Large intestine (tissue), 3 donors: ENCODE measurements around the gene MPZL1. TPM values are rescaled to one million over a fixed set of nuclear protein-coding genes. Genes with fewer than 3 reads are reported as not detected.

Experiments used
- DNase-seq, 2 donors: peaks; one replicate each; pipeline versions ENCODE4 v3.0.0 to v3.0.0-alpha.2; 2013
- H3K27ac ChIP-seq: one replicate; pipeline ENCODE4 v1.5.1; 2013; ENCODE audit warnings: low read length
- H3K27me3 ChIP-seq: 2 replicates; pipeline ENCODE4 v1.6.1; 2013; ENCODE audit warnings: low read length; ENCODE audit not compliant: control insufficient read depth, insufficient read depth
- H3K36me3 ChIP-seq: 2 replicates; pipeline ENCODE4 v1.6.1; 2013; ENCODE audit warnings: low read length; ENCODE audit not compliant: control insufficient read depth, insufficient read depth
- H3K4me1 ChIP-seq: one replicate; pipeline ENCODE4 v1.6.1; 2013; ENCODE audit warnings: low read length; ENCODE audit not compliant: control insufficient read depth, insufficient read depth
- H3K4me3 ChIP-seq: one replicate; pipeline ENCODE4 v1.5.1; 2013; ENCODE audit warnings: low read length
- H3K9me3 ChIP-seq: one replicate; pipeline ENCODE4 v1.6.1; 2013; ENCODE audit warnings: mild to moderate bottlenecking, low read depth, low read length, moderate library complexity; ENCODE audit not compliant: control insufficient read depth
- WGBS: methylation state at CpG from one replicate; pipeline ENCODE4 v1.1.5; 2013; ENCODE audit warnings: low lambda C conversion rate; ENCODE audit not compliant: insufficient coverage; 5-methylcytosine and 5-hydroxymethylcytosine counted together
- polyA plus RNA-seq: library from polyadenylated mRNA; unstranded; fragments of 120-200 nt; gene quantifications from one replicate; pipeline ENCODE4 v1.2.1, GENCODE V29; 2013

The MPZL1 gene
- polyA plus RNA-seq, 1 donor, result 105 TPM

GRCh38 chr1:167679714-167680113 lies 42.1 kb upstream of the MPZL1 start:
- H3K27ac ChIP-seq, result no peak overlapping the region
- no CpG with 5 or more reads among the region's 6 CpGs for WGBS
- no peaks in the 10 kb centered on the region for H3K9me3 ChIP-seq
- no peaks in the 10 kb centered on the region for H3K36me3 ChIP-seq
- no peak overlapping the region for H3K4me3 ChIP-seq
- H3K27me3 ChIP-seq, result no peaks in the 10 kb centered on the region
- H3K4me1 ChIP-seq, result no peaks in the 10 kb centered on the region
- no peak for DNase-seq

DNA sequence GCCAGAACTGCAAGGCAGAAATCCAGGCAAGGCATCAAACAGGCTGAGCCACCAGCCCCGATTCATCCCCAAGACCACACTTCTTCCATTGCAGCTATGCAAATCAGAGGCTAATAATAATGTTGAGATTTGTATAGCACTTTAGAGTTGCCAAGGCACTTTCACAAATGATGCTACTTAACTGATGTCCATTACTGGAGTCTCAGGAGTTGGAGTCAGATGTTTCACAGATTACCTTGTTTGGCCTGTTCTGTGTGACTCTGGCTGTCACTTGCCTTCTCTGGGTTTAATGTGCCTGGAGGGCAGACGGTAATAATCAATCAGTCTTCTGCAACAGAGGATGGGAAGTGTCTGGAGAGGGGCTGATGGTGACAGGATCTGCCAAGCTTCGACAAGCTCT lies 40.8 kb upstream of the MPZL1 start:
- H3K27ac ChIP-seq, result no peak overlapping the region

GRCh38 chr1:167681451-167682098 lies 40.2 kb upstream of the MPZL1 start:
- Histone ChIP-seq H3K9me3 (no peaks in the 10 kb centered on the region), H3K27me3 (no peaks in the 10 kb centered on the region), H3K4me1 (no peaks in the 10 kb centered on the region), H3K27ac (no peak overlapping the region), H3K4me3 (no peak overlapping the region), H3K36me3 (no peaks in the 10 kb centered on the region)
- 80% methylated on average over 1 of the region's 5 CpGs for WGBS
- DNase-seq, result no peak

More for the DNA sequence above, 40.8 kb upstream of the MPZL1 start:
- no peaks in the 10 kb centered on the region for H3K27me3 ChIP-seq
- no peak overlapping the region for H3K4me3 ChIP-seq
- H3K36me3 ChIP-seq, result no peaks in the 10 kb centered on the region
- no peaks in the 10 kb centered on the region for H3K4me1 ChIP-seq
- no peaks in the 10 kb centered on the region for H3K9me3 ChIP-seq
- WGBS, result no CpG with 5 or more reads among the region's 3 CpGs
- no peak for DNase-seq

GRCh38 chr1:167683226-167683625 lies 38.6 kb upstream of the MPZL1 start:
- no peaks in the 10 kb centered on the region for H3K9me3 ChIP-seq
- H3K4me1 ChIP-seq, result no peaks in the 10 kb centered on the region
- H3K36me3 ChIP-seq, result no peaks in the 10 kb centered on the region
- no peaks in the 10 kb centered on the region for H3K27me3 ChIP-seq
- H3K27ac ChIP-seq, result no peak overlapping the region
- H3K4me3 ChIP-seq, result no peak overlapping the region
- no peak for DNase-seq
- WGBS, result no CpG with 5 or more reads among the region's 6 CpGs

- 92% methylated on average over 2 of the region's 15 CpGs for WGBS
- Histone ChIP-seq H3K36me3 (no peaks in the 10 kb centered on the region), H3K9me3 (no peaks in the 10 kb centered on the region), H3K27ac (no peak overlapping the region), H3K27me3 (no peaks in the 10 kb centered on the region), H3K4me3 (no peak overlapping the region), H3K4me1 (no peaks in the 10 kb centered on the region)
- no peak for DNase-seq
These were observed 37.9 kb upstream of the MPZL1 start for GRCh38 chr1:167683641-167684502.

GRCh38 chr1:167685844-167686243 lies 35.9 kb upstream of the MPZL1 start:
- H3K4me1 ChIP-seq, result no peaks in the 10 kb centered on the region
- no peaks in the 10 kb centered on the region for H3K36me3 ChIP-seq
- no peak for DNase-seq
- WGBS, result no CpG with 5 or more reads among the region's 5 CpGs
- H3K27ac ChIP-seq, result no peak overlapping the region
- no peaks in the 10 kb centered on the region for H3K27me3 ChIP-seq
- no peak overlapping the region for H3K4me3 ChIP-seq
- no peaks in the 10 kb centered on the region for H3K9me3 ChIP-seq

GRCh38 chr1:167687919-167688519 lies 33.8 kb upstream of the MPZL1 start:
- no peaks in the 10 kb centered on the region for H3K36me3 ChIP-seq
- H3K4me1 ChIP-seq, result no peaks in the 10 kb centered on the region
- no peak overlapping the region for H3K27ac ChIP-seq
- no peaks in the 10 kb centered on the region for H3K27me3 ChIP-seq
- no peak overlapping the region for H3K4me3 ChIP-seq
- no peaks in the 10 kb centered on the region for H3K9me3 ChIP-seq
- WGBS, result no CpG with 5 or more reads among the region's 7 CpGs
- peak; percentile 55 to 57 for DNase-seq

GRCh38 chr1:167689567-167689920 lies 32.2 kb upstream of the MPZL1 start:
- Histone ChIP-seq H3K9me3 (no peaks in the 10 kb centered on the region), H3K36me3 (peaks cover 1% of the 10 kb centered on the region)

DNA sequence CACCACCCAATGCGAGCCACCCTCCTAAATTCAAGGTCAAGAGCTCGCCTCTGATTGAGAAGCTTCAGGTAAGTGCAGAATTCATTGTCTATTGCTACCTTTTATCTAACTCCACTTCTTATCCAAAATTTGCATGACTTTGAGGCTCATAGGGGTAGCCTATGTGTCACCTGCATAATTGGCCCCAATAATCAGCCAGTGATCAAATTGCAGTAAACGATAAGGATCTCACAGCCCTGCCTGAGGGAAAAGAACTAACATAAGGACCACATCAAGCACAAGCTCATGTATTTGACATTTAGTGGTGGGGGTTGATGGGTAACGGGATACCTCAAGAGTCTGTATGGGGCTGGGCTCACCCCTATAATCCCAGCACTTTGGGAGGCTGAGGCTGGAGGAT lies 31.7 kb upstream of the MPZL1 start:
- DNase-seq, result no peak
- Histone ChIP-seq H3K4me3 (no peak overlapping the region), H3K9me3 (no peaks in the 10 kb centered on the region), H3K36me3 (peaks cover 2% of the 10 kb centered on the region), H3K27ac (no peak overlapping the region), H3K27me3 (no peaks in the 10 kb centered on the region), H3K4me1 (no peaks in the 10 kb centered on the region)
- no CpG with 5 or more reads among the region's 4 CpGs for WGBS

More at GRCh38 chr1:167689567-167689920, 32.2 kb upstream of the MPZL1 start:
- no peaks in the 10 kb centered on the region for H3K27me3 ChIP-seq
- no peak overlapping the region for H3K4me3 ChIP-seq
- no peak overlapping the region for H3K27ac ChIP-seq
- DNase-seq, result no peak
- no peaks in the 10 kb centered on the region for H3K4me1 ChIP-seq
- WGBS, result 71% methylated on average over 2 of the region's 5 CpGs

GRCh38 chr1:167693425-167694045 lies 28.2 kb upstream of the MPZL1 start:
- Histone ChIP-seq H3K9me3 (no peaks in the 10 kb centered on the region), H3K36me3 (peaks cover 4% of the 10 kb centered on the region), H3K27ac (no peak overlapping the region), H3K4me1 (no peaks in the 10 kb centered on the region), H3K27me3 (no peaks in the 10 kb centered on the region), H3K4me3 (no peak overlapping the region)
- no peak for DNase-seq
- WGBS, result no CpG with 5 or more reads among the region's 7 CpGs
